SK-N-SH treated with all-trans-retinoic acid at 6 μM for 48 hours (cell line): ENCODE data around the gene CLCNKA.
"Not testable (repeated sequence)": the region's sequence is repeated elsewhere in the genome, so short reads cannot be mapped to it uniquely, and the experiment has no call there.

ENCODE experiments used
- ATAC-seq: fragments of 200-7000 bp; cut with Tn5 transposase; 3 replicates; pipeline ENCODE4 v1.9.1; 2020; ENCODE audit warnings: mild to moderate bottlenecking, moderate library complexity
- ARNTL ChIP-seq: fragments of 450-650 bp; formaldehyde crosslinking; IDR thresholded peaks from 2 replicates; pipeline ENCODE4 v1.5.0; 2020; ENCODE audit warnings: low read depth, mild to moderate bottlenecking, moderate library complexity, borderline replicate concordance
- CSRNP3 ChIP-seq: fragments of 250-450 bp; sonication (Bioruptor Pico); IDR thresholded peaks from 2 replicates; pipeline ENCODE4 v1.5.1; 2021; ENCODE audit warnings: mild to moderate bottlenecking, moderate library complexity
- ESRRG ChIP-seq: fragments of 250-450 bp; sonication (Bioruptor Pico); IDR thresholded peaks from 2 replicates; pipeline ENCODE4 v1.6.1; 2021; ENCODE audit warnings: mild to moderate bottlenecking
- GLIS3 ChIP-seq: fragments of 250-450 bp; sonication (Bioruptor Pico); IDR thresholded peaks from 2 replicates; pipeline ENCODE4 v1.5.0; 2020; ENCODE audit warnings: mild to moderate bottlenecking, moderate library complexity
- ISL1 ChIP-seq: fragments of 250-450 bp; sonication (Bioruptor Pico); IDR thresholded peaks from 2 replicates; pipeline ENCODE4 v2.1.2; 2022; ENCODE audit warnings: mild to moderate bottlenecking, moderate library complexity
- OSR1 ChIP-seq: fragments of 250-450 bp; sonication (Bioruptor Pico); IDR thresholded peaks from 2 replicates; pipeline ENCODE4 v1.8.0; 2022; ENCODE audit warnings: moderate library complexity, mild to moderate bottlenecking, inconsistent platforms
- PATZ1 ChIP-seq: fragments of 250-450 bp; sonication (Bioruptor Pico); IDR thresholded peaks from 2 replicates; pipeline ENCODE4 v1.8.0; 2020; ENCODE audit warnings: mild to moderate bottlenecking, moderate library complexity, borderline replicate concordance
- RARB ChIP-seq: fragments of 250-450 bp; sonication (Bioruptor Pico); IDR thresholded peaks from 2 replicates; pipeline ENCODE4 v1.8.0; 2021; ENCODE audit warnings: mild to moderate bottlenecking, moderate library complexity
- SNAI2 ChIP-seq: fragments of 250-450 bp; sonication (Bioruptor Pico); IDR thresholded peaks from 2 replicates; pipeline ENCODE4 v1.5.0; 2020; ENCODE audit warnings: mild to moderate bottlenecking, moderate library complexity
- TOX ChIP-seq: fragments of 250-450 bp; sonication (Bioruptor Pico); IDR thresholded peaks from 2 replicates; pipeline ENCODE4 v1.8.0; 2021; ENCODE audit warnings: mild to moderate bottlenecking, moderate library complexity, borderline replicate concordance
- TSHZ2 ChIP-seq: fragments of 250-450 bp; sonication (Bioruptor Pico); IDR thresholded peaks from 2 replicates; pipeline ENCODE4 v1.5.0; 2020; ENCODE audit warnings: mild to moderate bottlenecking, moderate library complexity
- ZC3H10 ChIP-seq: fragments of 250-450 bp; sonication (Bioruptor Pico); IDR thresholded peaks from 2 replicates; pipeline ENCODE4 v1.5.1; 2021; ENCODE audit warnings: mild to moderate bottlenecking, moderate library complexity
- ZFP3 ChIP-seq: fragments of 250-450 bp; sonication (Bioruptor Pico); IDR thresholded peaks from 2 replicates; pipeline ENCODE4 v1.5.0; 2020; ENCODE audit warnings: mild to moderate bottlenecking, moderate library complexity
- ZFP30 ChIP-seq: fragments of 450-650 bp; formaldehyde crosslinking; IDR thresholded peaks from 2 replicates; pipeline ENCODE4 v1.5.0; 2022; ENCODE audit warnings: mild to moderate bottlenecking, moderate library complexity
- ZNF70 ChIP-seq: fragments of 450-650 bp; formaldehyde crosslinking; IDR thresholded peaks from 2 replicates; pipeline ENCODE4 v1.5.0; 2020; ENCODE audit warnings: mild to moderate bottlenecking, moderate library complexity
- TF ChIP-seq, protein P1 (sequence below): fragments of 250-450 bp; sonication (Bioruptor Pico); IDR thresholded peaks from 2 replicates; pipeline ENCODE4 v1.5.1; 2020; ENCODE audit warnings: low read depth, mild to moderate bottlenecking, moderate library complexity

CLCNKA gene

GRCh38 chr1:16038620-16038912, 16.7 kb downstream of the CLCNKA start:
- ATAC-seq, result no peak

GRCh38 chr1:16039871-16040270, 18.0 kb downstream of the CLCNKA start:
- not testable (repeated sequence) for ATAC-seq

More at GRCh38 chr1:16038620-16038912, 16.7 kb downstream of the CLCNKA start:
- TF ChIP-seq TOX (CRISPR knock-in tag) (no peak), RARB (no peak), CSRNP3 (CRISPR knock-in tag) (no peak), OSR1 (CRISPR knock-in tag) (no peak), ZFP30 (CRISPR knock-in tag) (no peak), ARNTL (CRISPR knock-in tag) (no peak), TSHZ2 (CRISPR knock-in tag) (no peak), GLIS3 (CRISPR knock-in tag) (no peak), ESRRG (CRISPR knock-in tag) (no peak), ISL1 (CRISPR knock-in tag) (no peak)
- TF ChIP-seq, protein P1, sequence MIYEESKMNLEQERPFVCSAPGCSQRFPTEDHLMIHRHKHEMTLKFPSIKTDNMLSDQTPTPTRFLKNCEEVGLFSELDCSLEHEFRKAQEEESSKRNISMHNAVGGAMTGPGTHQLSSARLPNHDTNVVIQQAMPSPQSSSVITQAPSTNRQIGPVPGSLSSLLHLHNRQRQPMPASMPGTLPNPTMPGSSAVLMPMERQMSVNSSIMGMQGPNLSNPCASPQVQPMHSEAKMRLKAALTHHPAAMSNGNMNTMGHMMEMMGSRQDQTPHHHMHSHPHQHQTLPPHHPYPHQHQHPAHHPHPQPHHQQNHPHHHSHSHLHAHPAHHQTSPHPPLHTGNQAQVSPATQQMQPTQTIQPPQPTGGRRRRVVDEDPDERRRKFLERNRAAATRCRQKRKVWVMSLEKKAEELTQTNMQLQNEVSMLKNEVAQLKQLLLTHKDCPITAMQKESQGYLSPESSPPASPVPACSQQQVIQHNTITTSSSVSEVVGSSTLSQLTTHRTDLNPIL (CRISPR knock-in tag), result no peak

GRCh38 chr1:16041200-16041599, 19.4 kb downstream of the CLCNKA start:
- ATAC-seq, result no peak

GRCh38 chr1:16042096-16042495, 20.3 kb downstream of the CLCNKA start:
- TF ChIP-seq ARNTL (CRISPR knock-in tag), result no peak
- no peak for TF ChIP-seq PATZ1 (CRISPR knock-in tag)
- TF ChIP-seq RARB, result no peak
- TF ChIP-seq ZFP3 (CRISPR knock-in tag), result no peak
- ATAC-seq, result 0 out of 3 replicates have a peak, but pooled peaks have one; percentile 13

More at GRCh38 chr1:16041200-16041599, 19.4 kb downstream of the CLCNKA start:
- TF ChIP-seq ARNTL (CRISPR knock-in tag), result no peak
- TF ChIP-seq RARB, result no peak
- TF ChIP-seq, all 23 proteins: peak for 0

- ATAC-seq, result not testable (repeated sequence)
Observed at GRCh38 chr1:16042654-16043053, 20.8 kb downstream of the CLCNKA start.

GRCh38 chr1:16043521-16043920, 21.7 kb downstream of the CLCNKA start, which contains the start of gene CLCNKB:
CLCNKB (plus strand) TSS chr1:16043782; CDS start chr1:16044493, 711 bp downstream.
- no peak for ATAC-seq

More at GRCh38 chr1:16043521-16043920, 21.7 kb downstream of the CLCNKA start, which contains the start of gene CLCNKB:
- TF ChIP-seq ZNF70 (no peak), SNAI2 (CRISPR knock-in tag) (no peak), ZFP3 (CRISPR knock-in tag) (no peak), TSHZ2 (CRISPR knock-in tag) (no peak), ARNTL (CRISPR knock-in tag) (no peak), ZC3H10 (CRISPR knock-in tag) (no peak)
